Measurements from ENCODE around the gene BTBD8.

The BTBD8 gene

GRCh38 chr1:92123868-92124267 lies 43.7 kb downstream of the BTBD8 start:
- no peaks in the 10 kb centered on the region for H3K4me1 ChIP-seq (ENCODE audit: insufficient read depth, low read length)
- no peak overlapping the region for H3K9ac ChIP-seq (ENCODE audit: low read depth, low read length)
- H3K9me3 ChIP-seq (ENCODE audit: control insufficient read depth, insufficient read depth, low read length) = no peaks in the 10 kb centered on the region
- H3K36me3 ChIP-seq (ENCODE audit: insufficient read depth, low read length) = no peaks in the 10 kb centered on the region

GRCh38 chr1:92125204-92125603 lies 45.1 kb downstream of the BTBD8 start:
- no peaks in the 10 kb centered on the region for H3K36me3 ChIP-seq (ENCODE audit: insufficient read depth, low read length)
- no peak overlapping the region for H3K9ac ChIP-seq (ENCODE audit: low read depth, low read length)
- H3K4me1 ChIP-seq (ENCODE audit: insufficient read depth, low read length) = no peaks in the 10 kb centered on the region
- H3K9me3 ChIP-seq (ENCODE audit: control insufficient read depth, insufficient read depth, low read length) = no peaks in the 10 kb centered on the region

GRCh38 chr1:92126088-92126487 lies 45.9 kb downstream of the BTBD8 start:
- H3K36me3 ChIP-seq (ENCODE audit: insufficient read depth, low read length) = no peaks in the 10 kb centered on the region
- H3K4me1 ChIP-seq (ENCODE audit: insufficient read depth, low read length) = no peaks in the 10 kb centered on the region
- H3K9me3 ChIP-seq (ENCODE audit: control insufficient read depth, insufficient read depth, low read length) = no peaks in the 10 kb centered on the region
- no peak overlapping the region for H3K9ac ChIP-seq (ENCODE audit: low read depth, low read length)

GRCh38 chr1:92134331-92134730 lies 54.2 kb downstream of the BTBD8 start:
- H3K36me3 ChIP-seq (ENCODE audit: insufficient read depth, low read length) = no peaks in the 10 kb centered on the region
- H3K4me1 ChIP-seq (ENCODE audit: insufficient read depth, low read length) = no peaks in the 10 kb centered on the region
- no peaks in the 10 kb centered on the region for H3K9me3 ChIP-seq (ENCODE audit: control insufficient read depth, insufficient read depth, low read length)
- H3K9ac ChIP-seq (ENCODE audit: low read depth, low read length) = no peak overlapping the region

GRCh38 chr1:92136341-92136740 lies 56.2 kb downstream of the BTBD8 start:
- Histone ChIP-seq H3K36me3 (ENCODE audit: insufficient read depth, low read length) (no peaks in the 10 kb centered on the region), H3K9ac (ENCODE audit: low read depth, low read length) (no peak overlapping the region), H3K9me3 (ENCODE audit: control insufficient read depth, insufficient read depth, low read length) (no peaks in the 10 kb centered on the region), H3K4me1 (ENCODE audit: insufficient read depth, low read length) (no peaks in the 10 kb centered on the region)

GRCh38 chr1:92154934-92155333 lies 74.8 kb downstream of the BTBD8 start:
- Histone ChIP-seq H3K36me3 (ENCODE audit: insufficient read depth, low read length) (no peaks in the 10 kb centered on the region), H3K4me1 (ENCODE audit: insufficient read depth, low read length) (no peaks in the 10 kb centered on the region), H3K9ac (ENCODE audit: low read depth, low read length) (no peak overlapping the region), H3K9me3 (ENCODE audit: control insufficient read depth, insufficient read depth, low read length) (peaks cover 6% of the 10 kb centered on the region; the same call in 1 of the 2 replicates)

GRCh38 chr1:92159593-92159992 lies 79.4 kb downstream of the BTBD8 start:
- H3K9me3 ChIP-seq (ENCODE audit: control insufficient read depth, insufficient read depth, low read length) = peaks cover 4% of the 10 kb centered on the region; the same call in 1 of the 2 replicates
- no peak overlapping the region for H3K9ac ChIP-seq (ENCODE audit: low read depth, low read length)
- H3K4me1 ChIP-seq (ENCODE audit: insufficient read depth, low read length) = no peaks in the 10 kb centered on the region
- no peaks in the 10 kb centered on the region for H3K36me3 ChIP-seq (ENCODE audit: insufficient read depth, low read length)

- no peaks in the 10 kb centered on the region for H3K4me1 ChIP-seq (ENCODE audit: insufficient read depth, low read length)
- no peaks in the 10 kb centered on the region for H3K9me3 ChIP-seq (ENCODE audit: control insufficient read depth, insufficient read depth, low read length)
- H3K9ac ChIP-seq (ENCODE audit: low read depth, low read length) = no peak overlapping the region
- no peaks in the 10 kb centered on the region for H3K36me3 ChIP-seq (ENCODE audit: insufficient read depth, low read length)
Measured at GRCh38 chr1:92165389-92165788, 85.2 kb downstream of the BTBD8 start.

GRCh38 chr1:92167151-92167550 lies 87.0 kb downstream of the BTBD8 start:
- H3K9ac ChIP-seq (ENCODE audit: low read depth, low read length) = no peak overlapping the region
- no peaks in the 10 kb centered on the region for H3K4me1 ChIP-seq (ENCODE audit: insufficient read depth, low read length)
- H3K36me3 ChIP-seq (ENCODE audit: insufficient read depth, low read length) = no peaks in the 10 kb centered on the region
- H3K9me3 ChIP-seq (ENCODE audit: control insufficient read depth, insufficient read depth, low read length) = no peaks in the 10 kb centered on the region

- H3K9me3 ChIP-seq (ENCODE audit: control insufficient read depth, insufficient read depth, low read length) = no peaks in the 10 kb centered on the region
- no peaks in the 10 kb centered on the region for H3K36me3 ChIP-seq (ENCODE audit: insufficient read depth, low read length)
- H3K4me1 ChIP-seq (ENCODE audit: insufficient read depth, low read length) = no peaks in the 10 kb centered on the region
- H3K9ac ChIP-seq (ENCODE audit: low read depth, low read length) = no peak overlapping the region
Measured at GRCh38 chr1:92168657-92169056, 88.5 kb downstream of the BTBD8 start.

- no peaks in the 10 kb centered on the region for H3K36me3 ChIP-seq (ENCODE audit: insufficient read depth, low read length)
- H3K9me3 ChIP-seq (ENCODE audit: control insufficient read depth, insufficient read depth, low read length) = no peaks in the 10 kb centered on the region
- H3K9ac ChIP-seq (ENCODE audit: low read depth, low read length) = no peak overlapping the region
- peaks cover under 1% of the 10 kb centered on the region; the same call in 1 of the 2 replicates for H3K4me1 ChIP-seq (ENCODE audit: insufficient read depth, low read length)
Measured at GRCh38 chr1:92169214-92170005, 89.3 kb downstream of the BTBD8 start.

- Histone ChIP-seq H3K4me1 (ENCODE audit: insufficient read depth, low read length) (peaks cover 11% of the 10 kb centered on the region), H3K9me3 (ENCODE audit: control insufficient read depth, insufficient read depth, low read length) (no peaks in the 10 kb centered on the region), H3K36me3 (ENCODE audit: insufficient read depth, low read length) (no peaks in the 10 kb centered on the region), H3K9ac (ENCODE audit: low read depth, low read length) (no peak overlapping the region)
Measured at GRCh38 chr1:92184632-92185031, 104.5 kb downstream of the BTBD8 start.

GRCh38 chr1:92186081-92186480 lies 105.9 kb downstream of the BTBD8 start:
- peaks cover 16% of the 10 kb centered on the region for H3K4me1 ChIP-seq (ENCODE audit: insufficient read depth, low read length)

GRCh38 chr1:92188436-92189255 lies 108.5 kb downstream of the BTBD8 start:
- no peaks in the 10 kb centered on the region for H3K36me3 ChIP-seq (ENCODE audit: insufficient read depth, low read length)
- H3K9me3 ChIP-seq (ENCODE audit: control insufficient read depth, insufficient read depth, low read length) = no peaks in the 10 kb centered on the region
- no peak overlapping the region for H3K9ac ChIP-seq (ENCODE audit: low read depth, low read length)
- peaks cover 16% of the 10 kb centered on the region for H3K4me1 ChIP-seq (ENCODE audit: insufficient read depth, low read length)

More at GRCh38 chr1:92186081-92186480, 105.9 kb downstream of the BTBD8 start:
- no peaks in the 10 kb centered on the region for H3K9me3 ChIP-seq (ENCODE audit: control insufficient read depth, insufficient read depth, low read length)
- H3K9ac ChIP-seq (ENCODE audit: low read depth, low read length) = no peak overlapping the region
- H3K36me3 ChIP-seq (ENCODE audit: insufficient read depth, low read length) = no peaks in the 10 kb centered on the region

GRCh38 chr1:92191726-92192125 lies 111.6 kb downstream of the BTBD8 start:
- H3K4me1 ChIP-seq (ENCODE audit: insufficient read depth, low read length) = 0 out of 2 replicates have a peak, but pooled peaks cover 5% of the 10 kb centered on the region
- no peak overlapping the region for H3K9ac ChIP-seq (ENCODE audit: low read depth, low read length)
- no peaks in the 10 kb centered on the region for H3K36me3 ChIP-seq (ENCODE audit: insufficient read depth, low read length)
- no peaks in the 10 kb centered on the region for H3K9me3 ChIP-seq (ENCODE audit: control insufficient read depth, insufficient read depth, low read length)
